ENCODE results near the gene MRAS. TPM values are rescaled to one million over a fixed set of nuclear protein-coding genes. Genes with fewer than 3 reads are reported as not detected.

MRAS gene
- total RNA-seq, 1 experiment from 2014 or later, result 2.4 TPM

DNA sequence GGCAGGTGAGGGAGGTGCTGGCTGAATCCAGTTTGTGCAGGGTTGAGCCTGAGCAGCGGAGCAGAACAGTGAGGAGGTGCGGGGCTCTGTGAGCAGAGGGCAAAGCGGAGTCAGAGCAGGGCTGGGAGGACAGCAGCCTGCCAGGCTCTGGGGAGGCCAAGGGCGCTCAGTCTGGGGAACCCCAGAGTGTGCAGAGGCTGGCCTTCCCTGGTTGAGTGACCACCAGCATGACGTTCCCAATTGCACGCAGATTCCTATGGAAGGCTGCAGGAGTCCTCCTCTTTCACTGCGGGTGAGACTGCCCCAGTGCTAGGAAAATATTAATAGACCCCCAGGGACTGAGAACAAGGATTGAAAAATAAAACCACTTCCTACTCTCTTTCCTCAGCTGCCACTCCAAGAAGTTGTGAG, 13.2 kb downstream of the MRAS start:
- Histone ChIP-seq H4K20me1 (ENCODE audit: insufficient read depth) (no peaks in the 10 kb centered on the region), H3K36me3 (ENCODE audit: low read depth) (no peaks in the 10 kb centered on the region), H3F3A (ENCODE audit: insufficient read depth, low read depth) (no peaks in the 10 kb centered on the region), H3K4me1 (replicated peaks; ENCODE audit: insufficient read depth) (no peaks in the 10 kb centered on the region), H2AFZ (no peak overlapping the region), H3K4me2 (no peak overlapping the region), H3K9me3 (ENCODE audit: insufficient read depth, low read depth) (no peaks in the 10 kb centered on the region), H3K27ac (no peak overlapping the region), H3K4me3 (no peak overlapping the region), H3K27me3 (ENCODE audit: insufficient read depth, low read depth) (no peaks in the 10 kb centered on the region; the same call in 1 of the 2 replicates), H3K79me2 (ENCODE audit: low read depth) (no peaks in the 10 kb centered on the region), H3K9me2 (ENCODE audit: insufficient read depth) (no peaks in the 10 kb centered on the region)
- CTCF ChIA-PET, result no interaction called here
- TF ChIP-seq EZH2 (IDR thresholded peaks at IDR 0.05; ENCODE audit: low read depth), result no peak
- TF ChIP-seq, protein P1, sequence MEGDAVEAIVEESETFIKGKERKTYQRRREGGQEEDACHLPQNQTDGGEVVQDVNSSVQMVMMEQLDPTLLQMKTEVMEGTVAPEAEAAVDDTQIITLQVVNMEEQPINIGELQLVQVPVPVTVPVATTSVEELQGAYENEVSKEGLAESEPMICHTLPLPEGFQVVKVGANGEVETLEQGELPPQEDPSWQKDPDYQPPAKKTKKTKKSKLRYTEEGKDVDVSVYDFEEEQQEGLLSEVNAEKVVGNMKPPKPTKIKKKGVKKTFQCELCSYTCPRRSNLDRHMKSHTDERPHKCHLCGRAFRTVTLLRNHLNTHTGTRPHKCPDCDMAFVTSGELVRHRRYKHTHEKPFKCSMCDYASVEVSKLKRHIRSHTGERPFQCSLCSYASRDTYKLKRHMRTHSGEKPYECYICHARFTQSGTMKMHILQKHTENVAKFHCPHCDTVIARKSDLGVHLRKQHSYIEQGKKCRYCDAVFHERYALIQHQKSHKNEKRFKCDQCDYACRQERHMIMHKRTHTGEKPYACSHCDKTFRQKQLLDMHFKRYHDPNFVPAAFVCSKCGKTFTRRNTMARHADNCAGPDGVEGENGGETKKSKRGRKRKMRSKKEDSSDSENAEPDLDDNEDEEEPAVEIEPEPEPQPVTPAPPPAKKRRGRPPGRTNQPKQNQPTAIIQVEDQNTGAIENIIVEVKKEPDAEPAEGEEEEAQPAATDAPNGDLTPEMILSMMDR (conservative IDR thresholded peaks at IDR 0.05), result no peak
- intact Hi-C loops (cut with micrococcal nuclease; ENCODE audit: unreplicated experiment), result no loop called here
- POLR2A ChIA-PET (ENCODE audit: unreplicated experiment), result no interaction called here
- DNase-seq, result no peak
- no TSS peak for BruUV-seq (replicated peaks)

DNA sequence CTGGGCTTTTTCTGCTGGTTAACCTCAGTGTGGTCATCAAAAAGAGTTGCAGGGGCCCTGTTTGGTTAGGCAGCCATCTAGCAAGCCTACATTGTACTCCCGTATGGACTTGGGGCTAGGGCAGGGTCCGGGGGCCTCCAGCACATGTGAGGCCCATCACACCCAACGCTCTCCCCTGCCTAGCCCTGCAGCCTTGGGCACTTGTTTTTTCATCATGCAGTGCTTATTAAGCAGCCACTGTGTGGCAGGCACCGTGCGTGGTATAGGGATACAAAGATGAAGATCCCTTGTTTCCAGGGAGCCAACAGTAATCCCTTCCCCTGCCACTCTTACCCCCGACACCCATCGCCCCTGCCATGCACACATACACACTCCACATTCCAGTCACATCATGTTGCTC, 14.2 kb downstream of the MRAS start:
- no peak for DNase-seq
- no peak overlapping the region for H3K4me3 ChIP-seq
- POLR2A ChIA-PET (ENCODE audit: unreplicated experiment), result no interaction called here
- H3K9me3 ChIP-seq (ENCODE audit: insufficient read depth, low read depth), result no peaks in the 10 kb centered on the region
- intact Hi-C loops (cut with micrococcal nuclease; ENCODE audit: unreplicated experiment), result no loop called here
- no peaks in the 10 kb centered on the region for H3K79me2 ChIP-seq (ENCODE audit: low read depth)
- H3K4me2 ChIP-seq, result no peak overlapping the region
- CTCF ChIA-PET, result no interaction called here
- no peaks in the 10 kb centered on the region for H3K36me3 ChIP-seq (ENCODE audit: low read depth)
- no peaks in the 10 kb centered on the region; the same call in 1 of the 2 replicates for H3K27me3 ChIP-seq (ENCODE audit: insufficient read depth, low read depth)
- no peak for TF ChIP-seq EZH2 (IDR thresholded peaks at IDR 0.05; ENCODE audit: low read depth)
- TF ChIP-seq, protein P1 (conservative IDR thresholded peaks at IDR 0.05), result no peak
- no peak overlapping the region for H2AFZ ChIP-seq
- H3K27ac ChIP-seq, result no peak overlapping the region
- no peaks in the 10 kb centered on the region for H3F3A ChIP-seq (ENCODE audit: insufficient read depth, low read depth)
- no peaks in the 10 kb centered on the region for H4K20me1 ChIP-seq (ENCODE audit: insufficient read depth)
- no peaks in the 10 kb centered on the region for H3K9me2 ChIP-seq (ENCODE audit: insufficient read depth)
- no TSS peak for BruUV-seq (replicated peaks)
- no peaks in the 10 kb centered on the region for H3K4me1 ChIP-seq (replicated peaks; ENCODE audit: insufficient read depth)

DNA sequence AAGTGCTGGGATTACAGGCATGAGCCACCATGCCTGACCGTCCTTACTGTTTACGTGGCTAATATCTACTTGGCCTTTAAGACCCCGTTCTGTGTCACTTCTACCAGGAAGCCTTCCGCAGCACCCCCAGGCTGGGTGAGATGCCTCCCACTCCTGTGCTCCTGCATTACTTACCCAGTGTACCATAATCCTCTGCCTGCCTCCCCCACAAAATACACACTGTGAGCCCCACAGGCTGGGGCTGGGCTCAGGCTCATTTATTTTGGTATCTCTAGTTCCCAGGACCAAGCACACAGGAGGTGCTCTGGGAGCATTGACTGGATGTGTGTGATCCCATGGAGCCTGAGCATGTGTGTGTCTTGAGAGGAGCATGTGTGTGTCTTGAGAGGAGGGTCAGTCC, 14.9 kb downstream of the MRAS start:
- no peak overlapping the region for H3K27ac ChIP-seq
- TF ChIP-seq EZH2 (IDR thresholded peaks at IDR 0.05; ENCODE audit: low read depth), result no peak
- TF ChIP-seq, protein P1 (conservative IDR thresholded peaks at IDR 0.05), result no peak
- H3K9me2 ChIP-seq (ENCODE audit: insufficient read depth), result no peaks in the 10 kb centered on the region
- no peaks in the 10 kb centered on the region for H4K20me1 ChIP-seq (ENCODE audit: insufficient read depth)
- H3K4me3 ChIP-seq, result no peak overlapping the region
- no peaks in the 10 kb centered on the region for H3K79me2 ChIP-seq (ENCODE audit: low read depth)
- no peak overlapping the region for H3K4me2 ChIP-seq
- POLR2A ChIA-PET (ENCODE audit: unreplicated experiment), result no interaction called here
- intact Hi-C loops (cut with micrococcal nuclease; ENCODE audit: unreplicated experiment), result no loop called here
- no peaks in the 10 kb centered on the region for H3K36me3 ChIP-seq (ENCODE audit: low read depth)
- no peaks in the 10 kb centered on the region for H3K4me1 ChIP-seq (replicated peaks; ENCODE audit: insufficient read depth)
- no TSS peak for BruUV-seq (replicated peaks)
- H2AFZ ChIP-seq, result no peak overlapping the region
- H3F3A ChIP-seq (ENCODE audit: insufficient read depth, low read depth), result no peaks in the 10 kb centered on the region
- H3K9me3 ChIP-seq (ENCODE audit: insufficient read depth, low read depth), result no peaks in the 10 kb centered on the region
- CTCF ChIA-PET, result no interaction called here
- no peaks in the 10 kb centered on the region; the same call in 1 of the 2 replicates for H3K27me3 ChIP-seq (ENCODE audit: insufficient read depth, low read depth)
- no peak for DNase-seq
